HCT116 (cell line): Measurements from ENCODE around the gene OR6S1. TPM values are rescaled to one million over a fixed set of nuclear protein-coding genes. Genes with fewer than 3 reads are reported as not detected.
A peak's percentile ranks its signal among the peaks of the same experiment; 100 is the strongest.

Experiments used
- ATAC-seq: fragments of 200-7000 bp; cut with Tn5 transposase; 2 replicates; pipeline ENCODE4 v1.9.1; 2020; ENCODE audit warnings: mild to moderate bottlenecking, moderate library complexity
- BruUV-seq: library from RNA; stranded (reverse); fragments of 400-500 nt; replicated peaks from 2 replicates; lab custom pipeline; 2021; lab: Mats Ljungman, UMichigan
- CTCF ChIA-PET: fragments of 300-600 bp; sonication (Branson Sonifier 250); formaldehyde crosslinking; loops from one replicate; lab custom pipeline; 2021; ENCODE audit warnings: antibody characterized with exemption; lab: Charles Lee
- POLR2A ChIA-PET: fragments of 300-600, 350-600 bp; sonication (Branson Sonifier 250); formaldehyde crosslinking; loops from one replicate; lab custom pipeline; 2021; ENCODE audit warnings: antibody characterized with exemption; lab: Charles Lee
- RAD21 ChIA-PET, 2 experiments: fragments of 300-600 bp; sonication (Branson Sonifier 250); formaldehyde crosslinking; loops; one replicate each; lab custom pipeline; 2023; ENCODE audit warnings: low total read pairs in 2 of 2; ENCODE audit not compliant: uncharacterized antibody in 2 of 2, unreplicated experiment in 2 of 2, low non-redundant PET in 1 of 2; lab: Charles Lee
- DNase-seq: peaks from one replicate; pipeline ENCODE4 v3.0.0-alpha.2; 2010; ENCODE audit warnings: low read depth, low spot score
- H2AFZ ChIP-seq: fragments of 200-600 bp; shearing (Covaris generic), sonication (generic); 2 replicates; pipeline ENCODE4 v1.6.1; 2017; ENCODE audit warnings: low read depth, mixed run types, mixed read lengths, antibody characterized with exemption, low read length; ENCODE audit not compliant: poor library complexity, severe bottlenecking
- H3K27ac ChIP-seq: 2 replicates; pipeline ENCODE4 v1.5.1; 2012; ENCODE audit warnings: low read depth, low read length
- H3K27me3 ChIP-seq: fragments of 200-600 bp; sonication (generic); 2 replicates; pipeline ENCODE4 v1.6.1; 2016; ENCODE audit warnings: mixed run types, low read length, mixed read lengths; ENCODE audit not compliant: insufficient read depth
- H3K36me3 ChIP-seq, 2 experiments: fragments of 200-500 bp in 1 of 2; fragments of 200-600 bp in 1 of 2; sonication (Bioruptor generic) in 1 of 2; sonication (generic) in 1 of 2; 2 replicates each; pipeline versions ENCODE4 v1.5.1 to v1.6.1; 2014 to 2016; ENCODE audit warnings: low read length in 2 of 2, inconsistent platforms in 1 of 2, mixed read lengths in 1 of 2, mixed run types in 1 of 2; ENCODE audit not compliant: insufficient read depth in 2 of 2, control insufficient read depth in 1 of 2
- H3K4me1 ChIP-seq, 2 experiments: fragments of 200-600 bp in 1 of 2; sonication (generic) in 1 of 2; 2 replicates each; pipeline versions ENCODE4 v1.5.1 to v1.6.1; 2012 to 2017; ENCODE audit warnings: low read length in 2 of 2, inconsistent platforms in 1 of 2, mild to moderate bottlenecking in 1 of 2, mixed read lengths in 1 of 2, mixed run types in 1 of 2, moderate library complexity in 1 of 2; ENCODE audit not compliant: insufficient read depth in 2 of 2, control insufficient read depth in 1 of 2
- H3K4me2 ChIP-seq: fragments of 200-600 bp; sonication (generic); 2 replicates; pipeline ENCODE4 v1.6.1; 2017; ENCODE audit warnings: mixed run types, low read length, mixed read lengths
- H3K4me3 ChIP-seq, 2 experiments: fragments of 200-600 bp in 1 of 2; sonication (generic) in 1 of 2; replicated peaks in 1 of 2; 2 replicates each; pipeline ENCODE4 v1.5.1; 2011 to 2016; ENCODE audit warnings: low read length in 2 of 2, control low read depth in 1 of 2, low read depth in 1 of 2, mild to moderate bottlenecking in 1 of 2, mixed read lengths in 1 of 2, mixed run types in 1 of 2
- H3K79me2 ChIP-seq: fragments of 200-600 bp; sonication (generic); 2 replicates; pipeline ENCODE4 v1.6.1; 2017; ENCODE audit warnings: mild to moderate bottlenecking, mixed run types, low read length, moderate library complexity, mixed read lengths; ENCODE audit not compliant: insufficient read depth
- H3K9ac ChIP-seq: fragments of 200-600 bp; sonication (generic); 2 replicates; pipeline ENCODE4 v1.6.1; 2016; ENCODE audit warnings: low read length, mixed read lengths
- H3K9me2 ChIP-seq: fragments of 200-600 bp; sonication (generic), shearing (Covaris generic); 2 replicates; pipeline ENCODE4 v1.6.1; 2017; ENCODE audit warnings: mixed run types, mild to moderate bottlenecking, moderate library complexity; ENCODE audit not compliant: insufficient read depth
- H3K9me3 ChIP-seq, 2 experiments: fragments of 200-500 bp in 1 of 2; fragments of 200-600 bp in 1 of 2; sonication (Bioruptor generic) in 1 of 2; sonication (generic) in 1 of 2; 2 replicates each; pipeline ENCODE4 v1.6.1; 2014 to 2017; ENCODE audit warnings: low read length in 2 of 2, mixed read lengths in 2 of 2, inconsistent platforms in 1 of 2, low read depth in 1 of 2, mild to moderate bottlenecking in 1 of 2, mixed run types in 1 of 2, moderate library complexity in 1 of 2; ENCODE audit not compliant: control insufficient read depth in 1 of 2, insufficient read depth in 1 of 2
- H4K20me1 ChIP-seq: fragments of 200-600 bp; sonication (generic), shearing (Covaris generic); 2 replicates; pipeline ENCODE4 v1.6.1; 2017; ENCODE audit warnings: mixed run types, mild to moderate bottlenecking, moderate library complexity; ENCODE audit not compliant: insufficient read depth
- CBX3 ChIP-seq: IDR thresholded peaks from 2 replicates; pipeline ENCODE4 v1.6.1; 2012; ENCODE audit warnings: low read depth
- CEBPB ChIP-seq: IDR thresholded peaks from 2 replicates; pipeline ENCODE4 v1.6.1; 2012; ENCODE audit warnings: low read depth
- EGR1 ChIP-seq: IDR thresholded peaks from 2 replicates; pipeline ENCODE4 v1.6.1; 2012; ENCODE audit warnings: low read depth
- ELF1 ChIP-seq: IDR thresholded peaks from 2 replicates; pipeline ENCODE4 v1.6.1; 2012; ENCODE audit warnings: low read depth, borderline replicate concordance
- EZH2 ChIP-seq: fragments of 200-600 bp; sonication (generic); IDR thresholded peaks from 2 replicates; pipeline ENCODE4 v1.6.1; 2017; ENCODE audit warnings: antibody characterized with exemption, mixed run types
- EZH2phosphoT487 ChIP-seq: fragments of 200-600 bp; IDR thresholded peaks from 2 replicates; pipeline ENCODE4 v1.6.1; 2018; ENCODE audit warnings: antibody characterized with exemption, borderline replicate concordance
- FOSL1 ChIP-seq: IDR thresholded peaks from 2 replicates; pipeline ENCODE4 v1.6.1; 2012; ENCODE audit warnings: low read depth
- JUND ChIP-seq: IDR thresholded peaks from 2 replicates; pipeline ENCODE4 v1.6.1; 2012
- POLR2A ChIP-seq: IDR thresholded peaks from 2 replicates; pipeline ENCODE4 v1.7.0; 2011; ENCODE audit warnings: borderline replicate concordance; ENCODE audit not compliant: insufficient read depth, insufficient read length; ENCODE audit errors: extremely low read depth
- POLR2AphosphoS5 ChIP-seq: IDR thresholded peaks from 2 replicates; pipeline ENCODE4 v1.6.1; 2011; ENCODE audit warnings: mild to moderate bottlenecking, low read depth, low read length, moderate library complexity
- RAD21 ChIP-seq: IDR thresholded peaks from 2 replicates; pipeline ENCODE4 v1.6.1; 2012; ENCODE audit warnings: low read depth, mild to moderate bottlenecking
- SIN3A ChIP-seq: IDR thresholded peaks from 2 replicates; pipeline ENCODE4 v1.6.1; 2012; ENCODE audit warnings: low read depth
- SP1 ChIP-seq: IDR thresholded peaks from 2 replicates; pipeline ENCODE4 v1.6.1; 2012; ENCODE audit warnings: low read depth
- SRF ChIP-seq: IDR thresholded peaks from 2 replicates; pipeline ENCODE4 v1.6.1; 2012; ENCODE audit warnings: low read depth
- TCF7L2 ChIP-seq: IDR thresholded peaks from 2 replicates; pipeline ENCODE4 v1.7.0; 2011; ENCODE audit warnings: borderline replicate concordance, inconsistent platforms; ENCODE audit not compliant: insufficient read depth, insufficient read length; ENCODE audit errors: extremely low read depth
- YY1 ChIP-seq: IDR thresholded peaks from 2 replicates; pipeline ENCODE4 v1.6.1; 2011; ENCODE audit warnings: low read length, low read depth, moderate library complexity, mild to moderate bottlenecking; ENCODE audit not compliant: insufficient replicate concordance; ENCODE audit errors: extremely low read depth
- ZFX ChIP-seq: fragments of 450-650 bp; IDR thresholded peaks from 2 replicates; pipeline ENCODE4 v1.6.1; 2017
- ZNF274 ChIP-seq: fragments of 200-500 bp; sonication (Bioruptor generic); IDR thresholded peaks from 2 replicates; pipeline ENCODE4 v1.6.1; 2014; ENCODE audit warnings: mild to moderate bottlenecking, low read depth, low read length, inconsistent platforms
- intact Hi-C: fragments of 100-400 bp; cut with micrococcal nuclease; formaldehyde crosslinking; loops from 2 replicates; pipeline ENCODE4 v1.10.0; 2022
- total RNA-seq: library from RNA; stranded (reverse); gene quantifications from one replicate; pipeline ENCODE4 v1.2.1, GENCODE V29; 2021; ENCODE audit not compliant: unreplicated experiment
- TF ChIP-seq, protein P1 (sequence below): IDR thresholded peaks from 2 replicates; pipeline ENCODE4 v1.6.1; 2011; ENCODE audit warnings: mild to moderate bottlenecking, low read length, moderate library complexity; ENCODE audit not compliant: insufficient replicate concordance; ENCODE audit errors: extremely low read depth
- TF ChIP-seq, protein P2 (sequence below): IDR thresholded peaks from 2 replicates; pipeline ENCODE4 v1.6.1; 2012; ENCODE audit warnings: low read depth
- TF ChIP-seq, protein P3 (sequence below): IDR thresholded peaks from 2 replicates; pipeline ENCODE4 v1.6.1; 2012

OR6S1 gene
- total RNA-seq, 1 experiment from 2014 or later, result not detected

DNA sequence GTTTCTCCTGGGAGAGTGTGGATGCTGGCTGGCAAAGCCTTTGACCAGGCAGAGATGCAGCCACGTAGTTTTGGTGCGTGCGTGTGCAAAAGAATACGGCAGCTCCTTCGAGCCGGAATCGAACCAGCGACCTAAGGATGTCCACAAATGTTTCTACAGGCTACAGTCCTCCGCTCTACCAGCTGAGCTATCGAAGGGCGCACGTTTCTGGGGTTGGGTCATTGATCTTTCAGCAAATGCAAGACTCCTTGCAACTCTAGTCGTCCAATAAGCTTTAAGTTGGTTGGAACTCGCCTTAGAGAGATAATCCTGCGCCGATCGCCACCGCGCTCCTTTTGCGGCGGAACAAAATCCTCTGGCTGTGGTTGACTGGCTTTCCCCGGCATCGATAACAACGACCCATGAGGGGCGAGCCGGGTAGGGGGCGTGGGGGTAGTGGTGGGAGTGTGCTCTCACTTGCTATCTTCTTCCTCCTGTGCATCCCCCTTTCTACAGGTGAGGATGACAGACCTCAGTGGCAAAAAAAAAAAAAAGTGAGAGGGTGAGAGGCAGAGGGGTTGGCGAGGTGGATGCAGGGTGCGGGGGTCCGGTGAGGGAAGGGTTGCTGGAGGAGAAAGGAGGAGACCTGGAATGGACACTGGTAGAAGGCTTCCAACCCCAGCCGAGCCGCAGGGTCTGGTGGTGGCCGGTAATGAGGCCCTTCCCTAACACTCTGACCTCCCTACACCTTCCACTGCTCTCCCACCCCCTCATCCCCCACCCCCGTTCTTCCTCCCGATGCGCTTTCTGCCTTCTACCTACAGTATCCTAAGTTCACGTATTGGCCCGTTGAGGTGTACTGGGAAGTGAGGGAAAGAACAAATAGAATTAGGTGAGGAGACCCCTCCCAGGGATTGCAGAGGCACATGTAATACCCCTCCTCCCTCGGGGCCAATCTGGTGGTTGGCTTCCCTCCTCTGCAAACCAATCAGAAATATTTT lies 11.8 kb upstream of the OR6S1 start:
- intact Hi-C loops, result loop anchor here (1.0 kb wide), 1 partner anchor 20 kb away; no protein-coding TSS in a partner anchor
- ChIA-PET POLR2A (interaction anchor here (0.7 to 3.2 kb wide), 5 partner anchors 10 to 310 kb away, joined by 3 to 25 read pairs (median 4); partner anchors contain the start of genes PARP2 and RNASE4), CTCF (interaction anchor here (0.6 to 2.1 kb wide), 10 partner anchors 10 to 451 kb away, joined by 3 to 11 read pairs (median 4); partner anchors contain the start of gene RNASE4), RAD21 (interaction anchor here (0.5 to 1.6 kb wide), 8 partner anchors 21 to 878 kb away, joined by 3 to 4 read pairs (median 3); partner anchors contain the start of gene PARP2 (in 1 of the 2))
- Histone ChIP-seq H3K4me2 (peak overlapping the region; percentile 69), H3K9me2 (no peaks in the 10 kb centered on the region), H3K27ac (no peak overlapping the region), H3K9me3 (no peaks in the 10 kb centered on the region), H3K4me1 (peaks cover 6 to 29% of the 10 kb centered on the region in 2 experiments), H3K4me3 (peak overlapping the region; percentile 38 to 42), H3K36me3 (no peaks in the 10 kb centered on the region), H4K20me1 (no peaks in the 10 kb centered on the region), H2AFZ (peak overlapping the region; percentile 75), H3K79me2 (no peaks in the 10 kb centered on the region), H3K9ac (peak overlapping the region; percentile 38; the same call in 1 of the 2 replicates), H3K27me3 (no peaks in the 10 kb centered on the region)
- DNase-seq (peak; percentile 91), ATAC-seq (peak; percentile 63)
- no TSS peak for BruUV-seq
- TF ChIP-seq SP1, result peak; percentile 32; the same call in 1 of the 2 replicates
- no peak for TF ChIP-seq RAD21
- no peak for TF ChIP-seq EZH2
- TF ChIP-seq, protein P1, sequence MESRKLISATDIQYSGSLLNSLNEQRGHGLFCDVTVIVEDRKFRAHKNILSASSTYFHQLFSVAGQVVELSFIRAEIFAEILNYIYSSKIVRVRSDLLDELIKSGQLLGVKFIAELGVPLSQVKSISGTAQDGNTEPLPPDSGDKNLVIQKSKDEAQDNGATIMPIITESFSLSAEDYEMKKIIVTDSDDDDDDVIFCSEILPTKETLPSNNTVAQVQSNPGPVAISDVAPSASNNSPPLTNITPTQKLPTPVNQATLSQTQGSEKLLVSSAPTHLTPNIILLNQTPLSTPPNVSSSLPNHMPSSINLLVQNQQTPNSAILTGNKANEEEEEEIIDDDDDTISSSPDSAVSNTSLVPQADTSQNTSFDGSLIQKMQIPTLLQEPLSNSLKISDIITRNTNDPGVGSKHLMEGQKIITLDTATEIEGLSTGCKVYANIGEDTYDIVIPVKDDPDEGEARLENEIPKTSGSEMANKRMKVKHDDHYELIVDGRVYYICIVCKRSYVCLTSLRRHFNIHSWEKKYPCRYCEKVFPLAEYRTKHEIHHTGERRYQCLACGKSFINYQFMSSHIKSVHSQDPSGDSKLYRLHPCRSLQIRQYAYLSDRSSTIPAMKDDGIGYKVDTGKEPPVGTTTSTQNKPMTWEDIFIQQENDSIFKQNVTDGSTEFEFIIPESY, result no peak
- TF ChIP-seq, protein P2, sequence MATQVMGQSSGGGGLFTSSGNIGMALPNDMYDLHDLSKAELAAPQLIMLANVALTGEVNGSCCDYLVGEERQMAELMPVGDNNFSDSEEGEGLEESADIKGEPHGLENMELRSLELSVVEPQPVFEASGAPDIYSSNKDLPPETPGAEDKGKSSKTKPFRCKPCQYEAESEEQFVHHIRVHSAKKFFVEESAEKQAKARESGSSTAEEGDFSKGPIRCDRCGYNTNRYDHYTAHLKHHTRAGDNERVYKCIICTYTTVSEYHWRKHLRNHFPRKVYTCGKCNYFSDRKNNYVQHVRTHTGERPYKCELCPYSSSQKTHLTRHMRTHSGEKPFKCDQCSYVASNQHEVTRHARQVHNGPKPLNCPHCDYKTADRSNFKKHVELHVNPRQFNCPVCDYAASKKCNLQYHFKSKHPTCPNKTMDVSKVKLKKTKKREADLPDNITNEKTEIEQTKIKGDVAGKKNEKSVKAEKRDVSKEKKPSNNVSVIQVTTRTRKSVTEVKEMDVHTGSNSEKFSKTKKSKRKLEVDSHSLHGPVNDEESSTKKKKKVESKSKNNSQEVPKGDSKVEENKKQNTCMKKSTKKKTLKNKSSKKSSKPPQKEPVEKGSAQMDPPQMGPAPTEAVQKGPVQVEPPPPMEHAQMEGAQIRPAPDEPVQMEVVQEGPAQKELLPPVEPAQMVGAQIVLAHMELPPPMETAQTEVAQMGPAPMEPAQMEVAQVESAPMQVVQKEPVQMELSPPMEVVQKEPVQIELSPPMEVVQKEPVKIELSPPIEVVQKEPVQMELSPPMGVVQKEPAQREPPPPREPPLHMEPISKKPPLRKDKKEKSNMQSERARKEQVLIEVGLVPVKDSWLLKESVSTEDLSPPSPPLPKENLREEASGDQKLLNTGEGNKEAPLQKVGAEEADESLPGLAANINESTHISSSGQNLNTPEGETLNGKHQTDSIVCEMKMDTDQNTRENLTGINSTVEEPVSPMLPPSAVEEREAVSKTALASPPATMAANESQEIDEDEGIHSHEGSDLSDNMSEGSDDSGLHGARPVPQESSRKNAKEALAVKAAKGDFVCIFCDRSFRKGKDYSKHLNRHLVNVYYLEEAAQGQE, result no peak
- TF ChIP-seq SIN3A, result no peak
- TF ChIP-seq, protein P3, sequence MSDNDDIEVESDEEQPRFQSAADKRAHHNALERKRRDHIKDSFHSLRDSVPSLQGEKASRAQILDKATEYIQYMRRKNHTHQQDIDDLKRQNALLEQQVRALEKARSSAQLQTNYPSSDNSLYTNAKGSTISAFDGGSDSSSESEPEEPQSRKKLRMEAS, result peak; percentile 74
- TF ChIP-seq EGR1, result no peak
- TF ChIP-seq YY1, result no peak
- no peak for TF ChIP-seq ZFX
- no peak for TF ChIP-seq FOSL1
- TF ChIP-seq JUND, result no peak
- peak; percentile 76 for TF ChIP-seq TCF7L2
- TF ChIP-seq SRF, result no peak
- no peak for TF ChIP-seq POLR2A
- TF ChIP-seq ELF1, result no peak
- TF ChIP-seq CBX3, result peak; percentile 91
- no peak for TF ChIP-seq POLR2AphosphoS5
- TF ChIP-seq ZNF274, result no peak
- TF ChIP-seq EZH2phosphoT487, result no peak
- peak; percentile 30; the same call in 1 of the 2 replicates for TF ChIP-seq CEBPB
